GM21723 (cell line): ENCODE results near the gene MEI1.
"Not testable (repeated sequence)": the region's sequence is repeated elsewhere in the genome, so short reads cannot be mapped to it uniquely, and the experiment has no call there.

Experiments used
- ATAC-seq: cut with Tn5 transposase; IDR thresholded peaks from one replicate; pipeline ENCODE4 v1.9.1; 2021; ENCODE audit warnings: mild to moderate bottlenecking, moderate library complexity; ENCODE audit not compliant: unreplicated experiment

The MEI1 gene

DNA sequence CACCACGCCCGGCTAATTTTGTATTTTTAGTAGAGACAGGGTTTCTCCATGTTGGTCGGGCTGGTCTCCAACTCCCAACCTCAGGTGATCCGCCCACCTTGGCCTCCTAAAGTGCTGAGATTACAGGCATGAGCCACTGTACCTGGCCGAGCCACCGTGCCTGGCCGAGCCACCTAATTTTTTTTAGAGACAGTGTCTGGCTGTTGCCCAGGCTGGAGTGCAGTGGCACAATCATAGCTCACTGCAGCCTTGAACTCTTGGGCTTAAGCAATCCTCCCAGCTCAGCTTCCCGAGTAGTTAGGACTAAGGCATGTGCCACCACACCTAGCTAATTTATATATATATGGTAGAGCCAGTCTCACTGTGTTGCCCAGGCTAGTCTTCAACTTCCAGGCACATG, 136.2 kb downstream of the MEI1 start:
- ATAC-seq, result not testable (repeated sequence)

DNA sequence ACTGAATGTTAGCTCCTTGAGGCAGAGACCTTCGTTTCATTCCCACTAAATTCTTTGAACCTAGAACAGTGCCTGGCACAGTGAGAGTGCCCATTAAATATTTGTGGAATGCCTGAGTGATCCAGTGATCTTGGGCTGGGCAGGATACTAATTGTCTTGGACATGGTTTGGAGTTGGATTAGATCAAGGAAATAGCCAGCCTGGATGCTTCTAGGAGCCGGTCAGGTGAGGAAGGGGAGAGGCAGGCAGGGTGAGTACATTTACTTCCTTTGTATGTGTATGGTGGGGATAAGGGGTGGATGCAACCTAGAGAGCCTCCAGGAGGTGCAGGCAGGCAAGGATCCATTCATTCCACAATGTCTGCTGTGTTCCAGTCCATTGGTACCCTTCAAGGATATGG, 137.2 kb downstream of the MEI1 start:
- ATAC-seq, result no peak

DNA sequence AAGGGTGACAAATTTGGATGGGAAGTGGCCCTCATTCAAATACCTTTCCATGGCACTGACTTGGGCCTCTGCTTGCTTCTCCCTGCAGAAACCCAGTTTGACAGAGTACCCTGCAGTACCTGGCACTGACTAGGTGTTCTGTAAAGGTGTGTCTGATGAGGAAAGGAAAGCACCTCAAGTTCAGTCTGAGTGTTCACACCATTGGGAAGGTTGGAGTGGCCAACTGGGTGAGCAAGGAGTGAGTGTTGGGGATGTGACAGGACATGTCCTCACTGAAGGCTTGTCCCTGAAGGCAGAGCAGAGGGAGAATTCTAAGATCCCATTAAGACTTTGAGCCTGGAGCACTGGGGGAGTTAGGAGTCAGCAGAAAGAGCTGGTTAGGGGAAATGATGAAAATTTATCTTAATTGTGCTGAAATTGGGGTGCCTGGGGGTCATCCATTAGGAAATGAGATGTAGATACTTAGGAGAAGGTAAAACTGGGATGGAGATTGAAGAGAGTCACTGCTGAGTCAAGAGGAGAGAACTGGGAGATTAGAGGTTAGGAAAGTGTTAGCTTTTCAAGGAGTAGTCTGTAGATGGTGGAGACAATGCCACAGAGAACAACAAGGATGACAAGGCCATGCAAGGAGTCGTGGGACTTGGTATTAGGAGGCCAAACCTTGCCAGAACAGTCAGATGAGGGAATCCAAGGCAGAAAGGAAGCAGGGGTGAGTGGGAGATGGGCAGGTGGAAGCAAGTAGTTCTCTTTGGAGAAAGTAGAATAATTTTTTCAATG, 139.7 kb downstream of the MEI1 start:
- no peak for ATAC-seq

- no peak for ATAC-seq
These were observed 140.9 kb downstream of the MEI1 start for GRCh38 chr22:41840216-41840615.

- ATAC-seq, result no peak
These were observed 141.9 kb downstream of the MEI1 start for GRCh38 chr22:41841085-41841712.

DNA sequence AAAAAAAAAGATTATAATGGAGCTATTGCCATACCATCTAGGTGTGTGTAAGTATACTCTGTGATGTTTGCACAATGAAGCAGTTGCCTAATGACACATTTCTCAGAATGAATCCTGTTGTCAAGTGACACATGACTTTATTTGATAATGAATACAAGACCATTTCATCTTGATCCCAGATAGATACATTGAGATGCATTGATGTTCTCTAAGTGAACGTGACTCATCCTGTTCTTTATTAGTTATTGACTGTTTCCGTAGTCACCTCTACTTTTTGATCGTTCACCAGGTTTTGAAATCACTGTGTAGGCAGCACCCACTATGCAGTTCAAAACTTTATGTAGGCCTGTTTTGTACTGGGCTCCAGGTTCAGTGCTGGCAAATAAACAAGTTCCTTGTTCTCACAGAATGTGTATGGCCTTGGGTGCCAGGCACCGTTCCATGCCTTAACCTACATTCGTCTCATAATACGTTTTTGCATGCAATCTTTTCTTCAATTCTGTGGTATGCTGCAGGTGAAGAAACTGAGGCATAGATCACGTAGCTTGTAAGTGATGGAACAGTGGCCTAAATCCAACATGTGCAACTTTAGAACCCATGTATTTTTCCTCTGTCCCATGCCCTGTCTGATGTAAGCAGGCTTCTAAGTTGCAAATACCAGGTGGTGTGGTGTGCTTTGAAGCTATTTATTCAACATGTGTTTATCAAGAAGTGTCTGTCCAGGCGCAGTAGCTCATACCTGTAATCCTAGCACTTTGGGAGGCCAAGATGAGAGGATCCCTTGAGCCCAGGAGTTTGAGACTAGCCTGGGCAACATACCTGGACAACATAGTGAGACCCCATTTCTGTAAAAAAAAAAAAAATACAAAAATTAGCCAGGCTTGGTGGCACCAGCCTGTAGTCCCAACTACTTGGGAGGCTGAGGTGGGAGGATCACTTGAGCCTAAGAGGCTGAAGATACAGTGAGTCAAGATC, 144.0 kb downstream of the MEI1 start:
- ATAC-seq, result no peak

DNA sequence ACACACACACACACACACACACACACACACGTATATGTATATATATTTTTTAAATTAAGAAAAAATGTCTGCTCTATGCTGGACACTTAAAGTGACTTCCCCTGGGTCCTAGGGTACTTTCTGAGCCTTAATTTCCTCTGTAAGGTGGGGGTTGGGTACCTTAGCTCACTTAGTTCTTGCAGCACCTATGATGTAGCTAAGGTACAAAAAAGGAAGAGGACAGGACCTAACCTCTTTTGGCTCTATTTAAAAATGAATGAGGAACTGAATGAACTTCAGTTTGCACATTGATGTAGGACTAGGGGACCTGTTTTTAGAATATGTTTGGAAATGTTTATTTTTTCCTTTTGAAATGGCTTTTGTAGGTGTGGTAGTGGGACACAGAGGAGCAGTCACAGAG, 144.7 kb downstream of the MEI1 start:
- ATAC-seq, result no peak

- ATAC-seq, result no peak
These were observed 145.2 kb downstream of the MEI1 start for GRCh38 chr22:41844513-41844912.

DNA sequence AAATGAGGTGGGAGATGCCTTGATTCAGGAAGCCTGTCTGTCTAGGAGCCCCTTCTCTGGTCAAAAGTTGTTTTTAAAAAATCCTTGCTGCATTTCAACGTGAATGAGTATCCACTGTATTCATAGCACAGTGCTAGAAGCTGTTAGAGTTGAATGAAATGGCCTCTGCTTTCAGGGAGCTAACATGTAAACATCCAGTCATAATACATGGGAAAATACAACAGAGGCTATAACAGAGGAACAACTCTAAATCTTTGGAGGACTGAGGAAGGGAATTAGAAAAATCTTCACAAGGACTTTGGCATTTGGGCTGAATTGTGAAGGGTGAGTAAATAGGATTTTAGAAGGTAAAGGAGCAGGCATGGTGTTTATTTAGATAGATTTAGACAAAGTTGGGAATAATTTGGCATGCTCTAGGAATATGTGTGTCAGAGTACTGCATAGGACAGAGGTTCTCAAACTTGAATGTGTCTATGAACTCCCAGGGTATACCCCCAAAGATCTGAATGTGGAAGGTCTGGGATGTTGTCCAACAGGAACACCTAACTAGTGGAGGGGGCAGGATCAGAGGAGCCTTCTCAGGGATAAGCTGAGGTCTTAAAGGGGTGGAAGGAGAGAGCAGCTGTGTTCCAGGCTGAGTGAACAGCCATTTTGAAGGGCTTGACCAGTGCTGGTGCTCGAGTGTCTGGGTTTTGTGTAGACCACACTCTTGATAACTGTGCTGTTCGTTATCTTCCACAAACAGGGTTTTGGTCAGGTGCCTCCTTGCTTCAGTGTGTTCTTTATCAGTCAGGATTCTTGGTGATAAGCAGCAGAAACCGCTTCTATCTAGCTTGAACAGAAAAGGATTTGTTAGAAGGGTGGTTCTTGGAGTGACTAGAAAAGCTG, 146.3 kb downstream of the MEI1 start:
- ATAC-seq, result no peak

- no peak for ATAC-seq
These were observed 147.1 kb downstream of the MEI1 start for GRCh38 chr22:41846268-41846987.

DNA sequence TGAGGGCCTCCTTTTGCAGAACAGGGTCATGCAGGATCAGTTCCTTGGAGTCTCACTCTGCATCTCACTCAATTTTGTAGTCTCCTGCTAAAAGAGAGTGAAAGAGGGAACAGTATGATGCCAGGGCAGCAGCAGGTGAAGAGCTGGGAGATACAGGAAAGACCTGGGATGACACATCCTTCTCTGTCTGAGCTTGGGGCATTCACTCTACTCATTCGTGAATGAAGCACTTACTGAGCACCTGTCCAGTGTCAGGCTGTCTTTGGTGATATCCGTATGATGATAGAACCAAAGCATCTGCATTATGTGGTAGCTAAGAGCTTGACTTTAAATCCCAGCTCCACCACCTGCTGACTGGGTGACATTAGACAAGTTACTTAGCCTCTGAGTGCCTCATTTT, 148.0 kb downstream of the MEI1 start:
- ATAC-seq, result no peak

DNA sequence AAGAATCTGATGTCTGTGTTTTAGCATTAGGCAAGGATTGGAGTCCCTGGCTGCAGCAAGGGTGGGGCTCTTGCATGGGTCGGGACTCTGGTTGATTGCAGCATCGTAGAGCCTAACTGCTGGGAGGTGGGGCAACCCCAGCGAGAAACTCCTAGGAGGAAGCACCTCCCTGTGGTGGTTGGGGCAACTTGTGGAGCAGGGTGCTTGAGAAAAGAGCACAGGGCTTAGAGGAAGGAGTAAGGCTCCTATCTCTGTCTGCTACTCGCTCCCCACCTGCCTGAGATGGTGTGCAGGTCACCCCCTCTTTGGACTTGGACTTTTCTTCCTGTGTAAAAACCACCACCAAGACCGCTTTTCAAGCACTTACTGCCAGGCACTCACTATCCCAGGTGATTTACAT, 149.2 kb downstream of the MEI1 start:
- ATAC-seq, result no peak
